Uterus (tissue), 2 donors: ENCODE measurements around the gene NHLRC2.

ENCODE experiments used
- CTCF ChIP-seq, 4 experiments: fragments of 200-600 bp in 2 of 4; fragments of 450-650 bp in 2 of 4; sonication (generic) in 2 of 4; IDR thresholded peaks; one replicate each; pipeline ENCODE4 v1.5.1; 2016 to 2019; ENCODE audit warnings: antibody characterized with exemption in 4 of 4, mild to moderate bottlenecking in 2 of 4, moderate library complexity in 1 of 4
- POLR2A ChIP-seq, 2 donors: fragments of 450-650 bp; IDR thresholded peaks; one replicate each; pipeline ENCODE4 v1.6.1; 2016; ENCODE audit warnings: antibody characterized with exemption in 2 of 2, mild to moderate bottlenecking in 1 of 2, moderate library complexity in 1 of 2

- no peak for TF ChIP-seq POLR2A (IDR thresholded peaks at IDR 0.05)
- TF ChIP-seq CTCF (IDR thresholded peaks at IDR 0.05): no peak
These were observed 84.9 kb downstream of the NHLRC2 start for GRCh38 chr10:113939212-113939860.
